Measurements from ENCODE around the gene GANAB.
"Not testable (repeated sequence)": the region's sequence is repeated elsewhere in the genome, so short reads cannot be mapped to it uniquely, and the experiment has no call there.

The GANAB gene

DNA sequence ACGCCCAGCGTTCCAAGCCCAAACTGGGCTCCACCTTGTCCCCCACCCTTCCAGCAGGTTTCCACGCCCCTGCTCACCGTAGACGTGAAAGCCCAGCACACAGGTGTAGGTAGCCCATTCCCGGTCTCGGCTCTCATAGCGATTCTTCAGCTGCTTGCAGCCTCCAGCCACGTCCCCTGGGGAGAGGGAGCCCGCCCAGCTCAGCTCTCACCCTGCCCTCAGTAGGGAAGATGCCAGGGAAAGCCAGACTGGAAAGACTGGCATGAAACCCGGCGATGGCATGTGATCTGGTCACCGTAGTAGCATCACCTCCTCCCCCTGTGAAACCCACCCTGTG lies 43.4 kb downstream of the GANAB start:
- no peak for DNase-seq

DNA sequence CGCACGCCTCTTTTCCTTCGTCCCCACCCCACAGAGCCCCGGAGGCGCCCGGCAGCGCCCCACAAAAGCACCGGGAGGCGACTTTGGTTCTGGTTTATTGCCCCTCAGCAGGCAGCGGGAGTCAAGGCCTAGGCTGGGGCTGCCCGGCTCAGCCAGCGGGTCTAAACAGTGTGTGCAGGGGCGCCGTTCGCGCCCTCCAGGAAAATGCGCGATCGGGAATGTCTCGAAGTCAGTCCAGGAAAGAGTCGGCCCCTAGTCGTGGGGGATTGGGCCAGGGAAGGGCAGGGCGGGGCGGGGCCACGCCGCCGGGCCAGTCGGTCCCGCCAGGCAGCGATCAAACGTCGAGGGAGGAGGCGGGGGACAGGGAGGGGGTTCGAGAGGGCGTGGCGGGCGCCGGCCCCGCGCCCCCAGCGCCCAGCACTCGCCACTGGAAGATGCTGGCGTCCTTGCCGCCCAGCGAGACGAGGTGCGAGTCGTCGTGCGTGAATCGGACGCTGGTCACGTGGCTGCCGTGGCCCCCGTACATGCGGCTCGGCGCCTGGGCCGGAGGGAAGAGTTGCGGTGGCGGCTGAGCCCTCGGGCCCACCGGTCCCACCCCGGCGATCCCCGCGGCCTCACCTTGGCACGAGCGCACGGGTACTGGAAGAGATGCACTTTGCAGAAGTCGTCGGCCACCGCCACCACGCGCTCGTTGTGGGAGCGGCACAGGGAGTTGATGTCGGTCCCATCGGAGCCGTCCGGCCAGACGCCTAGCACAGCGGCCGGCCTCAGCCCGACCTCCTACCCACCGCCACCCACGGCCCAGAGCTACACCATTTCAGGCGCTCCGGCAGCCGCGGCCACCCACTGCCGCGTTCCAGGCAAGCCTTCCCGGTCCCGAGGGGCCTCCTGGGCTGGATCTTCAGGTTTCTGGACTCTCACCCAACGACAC lies 44.0 kb downstream of the GANAB start:
- DNase-seq: peak in 50 of 58 donors; percentile 35 to 87 (median 74)

DNA sequence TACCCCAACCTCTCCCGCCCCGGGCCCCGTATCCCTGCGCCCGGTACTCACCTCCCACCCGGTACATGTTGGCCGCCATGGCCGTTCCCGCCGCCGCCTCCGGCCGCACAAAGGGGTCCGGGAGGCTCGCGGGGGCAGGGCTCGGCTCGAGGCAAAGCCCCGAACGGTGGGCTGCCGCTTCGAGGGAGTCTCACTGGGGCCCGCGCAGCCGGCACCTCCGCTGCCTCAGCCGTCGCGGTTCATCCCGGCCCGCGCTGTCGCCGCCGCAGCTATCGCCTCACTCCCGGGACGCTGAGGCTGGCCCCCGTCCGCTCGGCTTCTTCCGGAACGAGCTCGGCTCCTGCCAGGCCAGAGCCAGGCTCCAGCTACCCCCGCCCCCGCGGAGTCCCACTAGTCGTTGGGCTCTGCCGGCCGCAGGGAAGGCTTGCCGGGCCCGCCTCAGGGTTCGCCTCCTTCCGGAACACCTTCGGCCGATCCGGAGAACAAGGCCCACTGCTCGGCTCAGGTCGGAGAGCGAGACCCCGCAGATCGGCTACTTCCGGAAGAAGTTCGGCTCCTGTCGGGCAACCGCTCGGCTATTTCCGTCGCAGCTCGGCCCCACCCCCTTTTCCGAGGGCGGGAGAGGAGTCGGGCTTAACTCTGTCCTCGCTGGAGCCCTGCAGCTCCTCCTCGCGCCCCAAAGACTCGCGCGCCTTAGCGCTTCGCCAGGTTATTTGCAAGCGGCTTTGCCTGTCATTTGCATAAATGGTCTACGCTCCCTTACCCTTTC lies 44.9 kb downstream of the GANAB start, which contains the start of gene MTA2:
Gene MTA2 (minus strand): TSS at position 494 of the 769 bp plus-strand sequence. CDS start 415 bp downstream, at position 79.
- DNase-seq: peak; percentile 77 to 99 (median 96)

DNA sequence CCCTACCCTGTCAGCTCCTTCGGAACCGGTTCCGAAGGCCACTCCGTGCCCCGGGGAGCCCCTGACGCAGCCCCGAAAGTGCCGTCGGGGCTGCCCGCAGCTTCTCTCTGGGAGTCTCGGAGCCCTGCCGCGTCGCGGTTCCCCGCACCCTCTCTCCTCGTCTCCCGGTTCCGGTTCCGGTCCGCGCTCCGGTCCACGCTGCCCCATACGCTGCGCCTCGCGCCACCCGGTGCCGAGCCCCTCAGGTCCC lies 45.4 kb downstream of the GANAB start:
- DNase-seq: peak in 12 of 58 donors; percentile 20 to 65 (median 46)

DNA sequence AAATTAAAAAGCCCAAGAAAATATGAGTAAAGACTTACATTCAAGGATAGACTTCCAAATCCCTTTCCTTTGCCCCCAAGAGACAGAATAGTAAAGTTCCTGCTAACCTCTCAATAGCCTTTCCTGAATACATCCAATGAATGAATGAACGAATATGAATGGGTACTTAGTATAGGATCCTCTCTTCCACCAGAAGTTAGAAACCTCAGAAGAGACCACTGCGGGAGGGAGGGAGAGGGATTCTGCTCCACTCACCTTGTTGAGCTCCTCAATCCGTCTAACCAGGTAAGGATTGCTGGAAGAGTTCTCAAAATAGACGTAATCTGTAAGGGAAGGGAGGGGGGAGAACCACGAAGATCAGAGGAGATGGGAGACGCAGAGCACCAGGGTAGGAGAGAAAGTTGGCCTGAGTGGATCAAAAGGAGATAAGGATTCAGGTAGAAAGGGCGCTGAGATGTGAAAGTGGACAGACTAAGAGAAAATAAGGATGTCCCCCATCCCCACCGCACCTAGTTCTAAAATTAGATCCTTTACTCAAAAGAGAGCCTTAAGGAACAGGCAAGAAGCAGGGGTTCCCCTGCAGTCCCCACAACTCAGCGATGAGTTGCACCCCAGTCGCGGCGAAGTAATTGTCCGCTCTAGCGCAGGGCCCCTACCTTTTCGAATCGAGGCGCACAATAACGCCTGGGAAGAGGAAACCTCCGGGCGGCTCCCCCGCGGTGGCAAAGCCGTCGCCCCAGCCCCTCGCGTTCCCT lies 45.9 kb downstream of the GANAB start:
- DNase-seq: peak in 1 of 58 donors; percentile 29

DNA sequence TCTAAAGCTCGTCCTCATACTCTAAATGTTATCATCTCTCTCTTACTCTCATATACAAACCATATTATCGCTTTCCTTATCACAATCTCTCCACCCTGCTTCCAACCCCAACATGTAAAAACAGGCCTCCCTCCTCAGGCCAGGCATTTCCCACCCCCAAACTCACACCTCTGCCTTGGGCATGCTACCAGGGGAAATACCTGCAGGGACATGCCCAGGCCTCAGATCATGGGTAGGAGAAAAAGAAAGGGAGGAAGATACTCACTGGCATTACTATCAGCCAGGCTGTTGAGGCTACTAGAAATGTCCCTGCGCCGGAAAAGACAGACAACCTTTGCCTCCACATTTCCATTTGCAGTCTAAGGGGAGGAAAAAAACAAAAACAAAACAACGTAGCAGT lies 46.5 kb downstream of the GANAB start:
- no peak for DNase-seq

DNA sequence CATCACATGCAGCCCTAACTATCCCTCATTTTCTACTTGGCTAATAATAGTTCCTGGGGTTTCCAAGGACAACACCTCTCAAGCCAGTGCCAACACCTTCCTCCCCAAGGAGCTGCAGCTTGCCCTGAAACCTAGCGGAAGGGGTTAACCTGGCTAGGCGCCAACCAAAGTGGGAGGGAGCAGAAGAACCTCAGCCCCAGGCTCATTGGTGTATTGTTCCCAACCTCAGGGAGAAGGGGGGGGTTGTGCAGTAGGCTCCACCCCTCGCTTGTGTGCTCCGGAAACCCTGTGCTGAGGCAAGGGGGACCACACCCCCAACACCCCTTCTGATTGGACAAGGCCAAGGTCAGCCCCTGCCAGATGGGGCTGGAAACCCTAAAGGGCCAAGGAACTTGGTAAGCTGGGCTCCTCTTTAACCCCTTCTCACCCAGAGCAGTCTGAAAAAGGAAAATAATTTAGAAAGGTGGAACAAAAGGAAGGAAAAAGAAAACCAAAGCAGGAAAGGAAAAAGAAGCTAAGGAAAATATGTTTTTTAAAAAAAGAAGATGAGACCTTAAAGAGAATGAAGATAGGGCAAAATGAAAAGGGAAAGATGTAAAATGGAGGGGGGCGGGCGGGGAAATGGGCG lies 47.2 kb downstream of the GANAB start:
- peak in 57 of 58 donors; percentile 14 to 95 (median 84) for DNase-seq

DNA sequence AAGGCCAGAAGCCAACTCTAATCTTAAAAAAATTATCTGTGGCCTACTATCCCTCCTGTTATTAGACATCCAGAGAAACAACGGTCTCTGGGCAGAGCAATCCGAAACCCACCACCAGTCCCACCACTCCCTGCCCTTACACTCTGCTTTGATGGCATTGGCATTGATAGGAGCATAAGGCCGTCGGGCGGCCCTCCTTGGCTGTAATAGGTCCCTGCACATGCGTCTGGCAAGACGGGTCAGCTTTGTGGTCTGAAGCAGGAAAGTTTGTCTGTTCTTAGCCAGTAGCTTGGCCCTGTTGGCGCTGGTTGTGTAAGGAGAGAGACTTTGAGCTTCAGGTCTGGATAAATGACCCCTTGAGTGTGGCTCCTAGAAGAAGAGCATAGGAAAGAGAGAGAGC lies 51.3 kb downstream of the GANAB start:
- DNase-seq: no peak

DNA sequence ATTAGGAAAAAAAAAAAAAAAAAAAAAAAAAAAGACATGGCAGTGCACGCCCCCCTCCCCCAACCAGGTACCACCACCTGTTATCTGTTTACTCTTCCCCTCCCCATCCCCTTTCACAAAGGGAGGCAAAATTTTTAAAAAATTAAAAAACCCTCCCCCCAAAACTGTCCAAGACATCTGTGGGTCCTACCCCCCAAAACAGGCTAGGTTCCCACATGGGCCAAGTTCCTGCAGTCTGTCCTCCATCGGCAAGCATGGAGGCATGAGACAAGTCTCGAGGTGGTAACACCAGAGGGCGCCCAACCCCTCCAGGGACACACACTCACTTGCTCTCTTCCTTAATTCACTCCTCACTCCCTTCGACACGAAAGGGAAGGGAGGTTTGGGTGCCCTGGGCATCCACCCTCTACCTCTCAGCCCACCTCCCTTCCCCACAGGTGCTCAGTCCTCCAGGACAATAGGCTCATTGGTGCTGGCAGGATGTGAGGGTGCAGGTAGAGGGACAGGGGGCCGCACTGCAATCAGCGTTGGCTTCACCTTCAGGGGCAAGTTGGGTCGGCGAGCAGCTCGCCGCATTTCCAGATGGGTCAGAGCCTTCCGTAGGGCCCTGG lies 52.9 kb downstream of the GANAB start:
- peak in 46 of 58 donors; percentile 14 to 79 (median 51) for DNase-seq

DNA sequence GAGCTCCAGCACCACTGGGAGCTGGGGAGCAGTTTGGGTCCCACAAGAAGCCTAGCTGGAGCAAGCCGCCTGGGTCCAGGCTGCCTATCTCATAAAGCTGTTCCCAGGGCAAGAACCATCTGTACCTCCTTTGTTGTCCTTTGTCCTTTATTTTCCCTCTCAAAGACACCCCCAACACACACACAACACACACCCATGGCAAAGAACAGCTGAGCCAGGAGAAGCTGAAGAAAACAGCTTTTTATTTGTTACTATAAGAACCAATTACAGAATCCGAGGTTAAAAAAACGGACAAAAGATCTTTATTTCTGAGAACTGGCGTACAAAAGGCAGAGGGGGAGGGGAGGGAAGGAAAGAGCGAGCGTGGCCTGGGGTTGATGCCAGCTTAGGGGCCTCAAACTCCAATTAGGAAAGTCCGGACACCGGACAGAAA lies 53.4 kb downstream of the GANAB start:
- peak in 34 of 58 donors; percentile 10 to 76 (median 50) for DNase-seq

DNA sequence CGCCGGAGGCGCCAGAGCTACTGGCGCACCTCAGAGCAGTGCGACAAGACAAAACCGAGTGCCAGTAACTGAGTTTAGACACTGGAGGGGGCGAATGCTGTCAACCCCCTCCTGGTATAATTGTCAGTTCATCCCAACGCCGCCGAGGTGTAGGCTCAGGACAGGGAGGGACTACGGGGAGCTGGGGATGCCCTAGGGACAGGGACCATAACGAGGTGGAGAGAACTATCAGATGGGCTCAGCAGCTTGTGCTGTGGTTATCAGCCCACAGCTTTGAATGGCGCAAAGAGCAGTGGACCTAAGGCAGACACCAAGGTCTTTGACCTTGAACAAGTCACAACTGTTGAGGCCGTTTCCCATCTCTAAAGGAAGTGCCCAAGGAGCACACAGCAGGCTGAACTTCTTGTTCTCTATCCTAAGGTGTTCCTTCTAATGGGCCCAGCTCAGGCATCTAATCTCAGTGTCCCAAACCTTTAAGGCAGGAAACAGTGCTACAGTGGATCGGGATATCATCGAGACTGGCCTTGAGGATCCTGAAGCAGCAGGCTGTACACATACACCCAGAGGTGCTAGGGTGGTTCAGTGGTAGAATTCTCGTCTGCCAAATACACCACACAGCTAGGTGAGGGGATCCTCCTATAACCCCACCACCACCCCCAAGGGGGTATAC lies 54.1 kb downstream of the GANAB start:
- DNase-seq: peak in 1 of 58 donors; percentile 70

DNA sequence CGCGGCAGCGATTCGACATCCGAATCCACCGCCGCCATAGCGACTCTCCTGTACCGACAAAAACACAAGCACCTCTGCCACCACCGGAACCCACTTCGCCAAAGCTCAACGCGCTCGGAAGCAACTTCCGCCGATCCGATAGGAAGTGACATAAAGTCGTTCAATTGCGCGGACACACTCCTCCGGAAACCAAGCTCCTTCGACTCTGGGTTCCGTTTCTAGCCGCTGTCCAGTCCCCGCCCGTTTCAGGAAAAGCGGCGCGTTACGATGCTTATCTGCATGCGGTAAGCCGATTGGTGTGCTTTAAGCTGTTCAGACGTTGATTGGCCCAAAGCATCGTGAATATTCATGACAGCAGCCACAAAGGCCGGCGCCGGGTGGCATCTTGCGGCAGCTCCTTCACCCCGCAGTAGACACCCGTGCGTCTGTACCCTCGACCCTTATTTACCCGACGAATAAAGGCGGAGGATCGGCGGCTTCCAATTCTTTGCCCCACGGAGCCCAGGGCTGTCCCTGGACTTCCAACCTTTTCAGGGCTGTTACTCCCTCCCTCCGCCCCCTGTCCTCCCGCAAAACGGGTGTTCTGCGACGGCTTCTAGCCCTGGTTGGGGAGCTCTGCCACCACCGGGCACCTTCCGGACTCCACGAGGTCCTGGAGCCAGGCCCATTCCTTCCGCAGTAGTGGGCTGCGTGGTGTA lies 54.8 kb downstream of the GANAB start, which contains the start of gene TUT1:
Gene TUT1 (minus strand): TSS at position 76 of the 698 bp plus-strand sequence. CDS start 38 bp downstream, at position 38.
- peak; percentile 80 to 99 (median 97) for DNase-seq

DNA sequence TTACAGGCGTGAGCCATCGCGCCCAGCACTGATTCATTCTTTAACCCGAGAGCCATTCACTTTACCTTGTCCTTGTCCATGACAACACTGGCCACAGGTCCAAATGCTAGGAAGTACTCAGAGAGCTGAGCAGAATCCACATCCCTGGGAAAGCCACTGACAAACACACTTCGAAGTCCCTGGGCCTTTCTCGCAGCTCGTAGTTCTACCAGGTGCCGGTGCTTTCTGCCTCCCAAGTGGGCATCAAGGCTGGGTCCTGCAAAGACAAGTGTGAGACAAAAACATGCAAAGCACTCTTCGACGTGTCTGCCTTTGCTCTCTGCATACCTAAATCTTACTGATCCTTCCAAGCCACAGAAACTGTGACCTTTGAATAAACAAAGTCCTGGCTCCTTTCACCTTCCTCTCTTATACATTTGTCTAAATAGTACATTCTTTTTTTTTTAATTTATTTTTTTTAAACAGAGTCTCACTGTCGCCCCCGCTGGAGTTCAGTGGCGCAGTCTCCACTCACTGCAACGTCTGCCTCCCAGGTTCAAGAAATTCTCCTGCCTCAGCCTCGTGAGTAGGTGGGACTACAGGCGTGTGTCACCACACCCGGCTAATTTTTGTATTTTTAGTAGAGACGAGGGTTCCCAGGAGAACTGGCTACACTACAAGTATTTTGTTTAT lies 57.3 kb downstream of the GANAB start:
- DNase-seq: no peak

DNA sequence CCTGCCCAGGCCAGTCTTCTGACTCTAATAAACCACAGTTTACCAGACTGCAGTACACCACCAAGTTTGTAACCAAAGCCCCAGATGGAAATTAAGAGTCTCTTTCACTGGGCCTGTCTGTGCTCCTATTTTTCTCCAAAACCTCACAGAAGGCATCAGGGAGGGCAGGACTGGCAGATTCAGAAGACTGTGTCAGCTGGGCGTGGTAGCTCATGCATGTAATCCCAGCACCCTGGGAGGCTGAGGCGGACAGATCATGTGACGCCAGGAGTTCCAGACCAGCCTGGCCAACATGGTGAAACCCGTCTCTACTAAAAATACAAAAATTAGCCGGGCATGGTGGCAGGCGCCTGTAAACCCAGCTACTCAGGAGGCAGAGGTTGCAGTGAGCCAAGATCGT lies 61.1 kb downstream of the GANAB start:
- not testable (repeated sequence) for DNase-seq

DNA sequence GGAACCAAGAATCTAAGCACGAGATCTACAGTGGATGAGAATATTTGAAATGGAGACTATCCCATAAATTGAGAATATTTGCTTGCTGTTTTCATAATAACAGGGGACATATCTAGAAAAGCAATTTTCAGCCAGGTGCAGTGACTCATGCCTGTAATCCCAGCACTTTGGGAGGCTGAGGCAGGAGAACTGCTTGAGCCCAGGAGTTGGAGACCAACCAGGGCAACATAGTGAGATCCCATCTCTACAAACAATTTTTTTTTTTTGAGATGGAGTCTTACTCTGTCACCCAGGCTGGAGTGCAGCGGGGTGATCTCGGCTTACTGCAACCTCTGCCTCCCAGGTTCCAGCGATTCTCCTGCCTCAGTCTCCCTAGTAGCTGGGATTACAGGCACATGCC lies 64.7 kb downstream of the GANAB start:
- not testable (repeated sequence) for DNase-seq

DNA sequence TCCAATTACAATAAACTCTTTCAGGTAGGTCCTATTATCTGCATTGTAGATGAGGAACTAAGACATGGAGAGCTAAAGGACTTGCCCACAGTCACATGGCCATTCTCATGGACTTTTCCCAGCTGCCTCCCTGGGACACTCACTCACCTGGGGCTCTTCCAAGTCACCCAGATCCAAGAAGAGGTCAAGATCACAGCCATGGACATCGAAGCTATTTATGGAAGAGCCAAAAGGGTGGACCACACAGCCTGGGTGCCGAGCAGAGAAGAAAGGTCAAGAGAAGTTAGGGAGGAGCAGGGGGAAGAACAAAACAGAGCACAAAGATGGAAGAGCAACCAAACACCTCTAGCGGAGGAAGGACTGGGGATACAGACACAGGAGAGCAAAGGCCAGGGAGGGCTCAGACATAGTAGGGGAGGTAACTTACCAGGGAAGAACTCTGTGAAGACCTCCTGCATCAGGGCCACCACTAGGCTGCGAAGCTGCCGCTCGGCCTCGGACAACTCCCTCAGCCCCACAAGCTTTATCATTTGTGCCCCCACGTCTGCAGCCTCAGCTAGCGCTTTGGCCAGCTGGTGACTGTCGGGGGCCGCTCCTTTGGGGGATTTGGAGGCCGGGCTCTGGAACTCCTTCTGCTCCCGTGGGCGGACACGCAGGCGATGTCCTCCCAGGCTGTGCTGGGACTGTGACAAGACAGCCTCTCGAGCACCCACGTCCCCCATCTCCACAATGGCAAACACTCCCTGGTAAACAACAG lies 65.3 kb downstream of the GANAB start:
- no peak for DNase-seq

DNA sequence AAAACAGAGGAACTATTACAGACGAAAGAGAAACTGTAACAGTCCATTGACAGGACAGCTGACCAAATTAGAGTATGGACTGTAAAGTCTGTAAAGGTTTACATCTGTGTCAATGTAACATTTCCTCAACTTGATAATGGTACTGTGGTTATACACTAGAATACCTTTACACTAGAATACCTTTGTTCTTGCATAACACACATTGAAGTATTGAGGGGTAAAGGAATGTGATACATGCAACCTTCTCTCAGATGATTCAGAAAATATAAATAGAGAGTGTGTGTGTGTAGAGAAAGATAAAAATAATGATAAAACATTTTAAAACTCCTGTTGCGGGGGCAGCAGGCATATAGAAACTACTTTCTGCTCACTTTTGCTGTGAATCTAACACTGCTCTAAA lies 67.2 kb downstream of the GANAB start:
- DNase-seq: no peak

DNA sequence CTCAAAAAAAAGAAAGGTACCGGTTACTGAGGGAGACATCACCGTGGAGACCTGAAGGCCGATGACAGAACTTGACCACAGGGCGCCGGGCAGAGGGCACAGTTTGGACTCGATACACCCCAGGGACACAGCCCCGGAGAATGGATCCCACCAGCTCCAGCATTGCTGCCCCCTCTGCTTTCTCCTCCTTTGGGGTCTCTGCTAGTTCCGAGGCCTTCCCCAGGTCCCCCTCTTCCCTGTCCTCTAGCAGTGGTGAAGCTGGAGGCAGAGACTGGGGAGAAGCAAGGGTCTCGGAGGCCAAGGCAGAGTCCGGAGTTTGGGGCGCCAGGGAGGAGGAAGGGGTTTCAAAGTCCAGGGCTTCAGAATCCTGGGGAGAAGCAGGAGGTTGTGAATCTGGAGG lies 67.9 kb downstream of the GANAB start:
- no peak for DNase-seq
